Naive thymus-derived CD8-positive, alpha-beta T cell (primary cell): ENCODE results near the gene IPO13. TPM values are rescaled to one million over a fixed set of nuclear protein-coding genes. Genes with fewer than 3 reads are reported as not detected.

Source experiments
- ATAC-seq, 2 donors: fragments of 150-1000 bp; cut with Tn5 transposase in 1 of 2; sonication (Bioruptor Pico), chemical (Tn5 transposase) in 1 of 2; 1 replicate in 1 of 2; 2 replicates in 1 of 2; pipeline ENCODE4 v1.10.0; 2021; ENCODE audit warnings: mild to moderate bottlenecking in 2 of 2, moderate library complexity in 2 of 2
- POLR2A ChIA-PET: fragments of 350-600 bp; sonication (Branson Sonifier 250); formaldehyde crosslinking; loops from one replicate; lab custom pipeline; 2021; ENCODE audit warnings: antibody characterized with exemption; lab: Charles Lee
- DNase-seq, 10 donors: peaks; one replicate each; pipeline versions ENCODE4 v3.0.0 to v3.0.0-alpha.2; 2020 to 2022
- H3K27ac Mint-ChIP-seq, 10 donors: one replicate each; pipeline ENCODE4 v1.8.0; 2020 to 2022; ENCODE audit warnings: mild to moderate bottlenecking in 10 of 10, mixed read lengths in 10 of 10, moderate library complexity in 4 of 10, inconsistent platforms in 1 of 10
- H3K27me3 Mint-ChIP-seq, 5 donors: one replicate each; pipeline ENCODE4 v1.8.0; 2021 to 2022; ENCODE audit warnings: mixed read lengths in 5 of 5
- H3K36me3 Mint-ChIP-seq, 3 donors: one replicate each; pipeline ENCODE4 v1.8.0; 2020 to 2022; ENCODE audit warnings: mixed read lengths in 3 of 3, mild to moderate bottlenecking in 2 of 3, inconsistent platforms in 1 of 3
- H3K4me1 Mint-ChIP-seq, 4 donors: one replicate each; pipeline ENCODE4 v1.8.0; 2021 to 2022; ENCODE audit warnings: mixed read lengths in 4 of 4
- H3K4me3 Mint-ChIP-seq, 10 donors: one replicate each; pipeline ENCODE4 v1.8.0; 2020 to 2022; ENCODE audit warnings: mild to moderate bottlenecking in 10 of 10, mixed read lengths in 10 of 10, moderate library complexity in 6 of 10, inconsistent platforms in 1 of 10
- H3K9me3 Mint-ChIP-seq, 9 donors: one replicate each; pipeline ENCODE4 v1.8.0; 2020 to 2022; ENCODE audit warnings: mixed read lengths in 9 of 9, mild to moderate bottlenecking in 3 of 9, inconsistent platforms in 1 of 9, moderate library complexity in 1 of 9
- polyA plus RNA-seq, 3 donors: library from polyadenylated mRNA; unstranded; fragments of 300-500 nt; fragmentation: Illumina TruSeq; gene quantifications; one replicate each; pipeline ENCODE4 v1.2.3, GENCODE V29; 2021
- total RNA-seq, 8 experiments: library from RNA in 2 of 8; stranded (reverse) in 2 of 8; gene quantifications; one replicate each; pipeline ENCODE4 v1.2.3 and lab custom pipeline; 2021 to 2026

The IPO13 gene
- total and polyA plus RNA-seq, 5 experiments from 2014 or later, result 13.8 to 24.1 (median 14.5) TPM

DNA sequence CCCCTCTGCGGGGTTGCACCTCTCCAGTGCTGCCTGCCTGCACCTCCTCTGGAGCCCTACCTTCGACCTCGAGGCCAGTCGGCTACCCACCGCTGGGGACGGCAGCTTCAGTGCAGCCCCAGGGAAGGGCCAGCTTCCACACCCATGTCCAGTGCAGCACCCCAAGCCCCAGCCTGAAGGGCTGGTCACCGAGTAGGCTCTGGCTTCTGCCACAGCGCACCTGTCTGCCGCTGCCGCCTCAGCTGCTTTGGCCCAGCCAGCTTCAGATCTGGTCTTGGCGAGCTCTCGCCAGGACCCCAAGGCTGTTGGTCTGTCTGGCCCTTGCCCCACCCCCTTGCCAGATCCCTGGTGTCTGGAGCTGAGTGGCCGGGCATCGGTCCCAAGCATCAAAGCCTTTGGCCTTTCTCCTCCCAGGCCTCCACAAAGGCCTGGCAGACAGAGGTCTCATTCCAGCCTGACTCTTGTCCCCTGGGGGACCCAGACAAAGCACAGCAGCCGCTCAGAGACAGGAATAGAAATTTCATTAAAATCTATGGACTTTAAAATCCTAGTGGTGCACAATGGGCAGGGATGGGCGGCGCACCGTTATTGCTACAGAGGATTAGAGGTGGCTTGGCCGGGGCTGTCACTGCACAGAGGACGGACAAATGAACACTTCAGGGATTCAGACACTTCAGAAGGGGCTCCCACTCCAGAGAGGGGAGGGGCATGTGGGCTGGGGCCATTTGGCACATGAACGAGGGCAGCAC lies 49.4 kb downstream of the IPO13 start:
- DNase-seq (no peak), ATAC-seq (no peak)
- peaks cover 14 to 16% (median 15%) of the 10 kb centered on the region in 4 donors for H3K4me1 Mint-ChIP-seq
- no peak overlapping the region for H3K4me3 Mint-ChIP-seq
- no peaks in the 10 kb centered on the region for H3K9me3 Mint-ChIP-seq
- POLR2A ChIA-PET, result no interaction called here
- no peaks in the 10 kb centered on the region for H3K36me3 Mint-ChIP-seq
- peak overlapping the region in 1 of 10 donors; percentile 20 for H3K27ac Mint-ChIP-seq
- H3K27me3 Mint-ChIP-seq, result peaks cover 0 to 2% (median 0%) of the 10 kb centered on the region in 5 donors

DNA sequence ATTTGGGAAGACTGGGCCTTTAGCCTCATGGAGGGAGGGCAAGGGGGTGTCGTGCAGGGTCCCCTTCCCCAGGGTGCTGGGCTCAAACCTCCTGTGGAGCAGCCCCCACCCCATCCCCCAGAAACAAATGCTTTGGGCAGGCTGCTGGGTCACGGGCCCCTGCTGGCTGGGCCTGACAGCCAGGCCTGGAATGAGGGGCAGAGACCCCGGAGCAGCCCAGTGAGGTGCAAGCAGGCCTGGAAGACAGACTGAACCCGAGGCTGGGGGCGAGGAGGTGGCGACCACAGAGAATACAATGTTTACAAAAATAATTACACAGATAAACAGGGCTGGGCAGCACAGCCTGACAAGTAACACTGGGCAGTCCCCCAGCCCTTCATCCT lies 50.0 kb downstream of the IPO13 start:
- Mint-ChIP-seq H3K36me3 (no peaks in the 10 kb centered on the region), H3K4me3 (no peak overlapping the region), H3K4me1 (peaks cover 10 to 14% (median 12%) of the 10 kb centered on the region in 4 donors), H3K27me3 (peaks cover 0 to 2% (median 0%) of the 10 kb centered on the region in 5 donors), H3K27ac (no peak overlapping the region), H3K9me3 (no peaks in the 10 kb centered on the region)
- DNase-seq (no peak), ATAC-seq (no peak)
- POLR2A ChIA-PET, result no interaction called here

DNA sequence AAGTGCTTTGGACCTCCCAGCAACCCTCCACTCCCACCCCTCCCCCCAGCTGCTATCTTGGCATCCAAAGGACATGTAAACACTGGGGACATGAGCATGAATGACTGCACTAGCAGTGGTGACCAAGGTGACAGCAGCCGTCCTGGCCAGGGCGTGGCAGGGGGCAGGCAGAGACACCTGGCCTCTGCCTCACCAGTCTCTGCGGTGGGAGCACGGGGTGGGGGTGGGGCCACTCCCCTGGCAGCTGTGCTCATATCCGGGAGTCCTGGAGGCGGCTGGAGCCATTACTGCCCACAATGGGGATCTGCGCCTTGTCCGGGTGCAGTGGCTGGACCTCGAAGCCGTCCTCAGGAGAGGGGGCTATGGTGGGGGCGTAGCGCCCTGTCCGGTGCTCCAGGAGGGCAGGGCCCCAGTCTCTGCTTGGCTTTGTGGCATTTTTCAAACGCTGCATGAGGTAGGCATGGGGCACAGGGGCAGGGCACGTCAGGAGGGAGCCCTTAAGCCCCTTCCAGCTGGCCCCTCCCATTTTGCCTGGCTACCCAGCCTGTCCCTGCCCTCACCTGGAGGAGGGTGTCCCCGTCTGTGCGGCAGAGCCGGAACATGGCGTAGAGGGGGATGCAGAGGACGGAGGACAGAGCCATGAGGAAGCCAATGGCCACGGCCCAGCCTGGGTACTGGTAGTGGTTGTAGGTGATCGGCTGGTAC lies 50.7 kb downstream of the IPO13 start:
- Mint-ChIP-seq H3K4me3 (no peak overlapping the region), H3K27ac (no peak overlapping the region), H3K4me1 (peaks cover 4 to 9% (median 6%) of the 10 kb centered on the region in 4 donors), H3K27me3 (peaks cover 0 to 2% (median 0%) of the 10 kb centered on the region in 5 donors), H3K36me3 (no peaks in the 10 kb centered on the region), H3K9me3 (no peaks in the 10 kb centered on the region)
- ATAC-seq (no peak), DNase-seq (no peak)
- POLR2A ChIA-PET, result interaction anchor here (0.6 kb wide), 1 partner anchor 8 kb away, joined by 3 read pairs; no protein-coding TSS in a partner anchor

DNA sequence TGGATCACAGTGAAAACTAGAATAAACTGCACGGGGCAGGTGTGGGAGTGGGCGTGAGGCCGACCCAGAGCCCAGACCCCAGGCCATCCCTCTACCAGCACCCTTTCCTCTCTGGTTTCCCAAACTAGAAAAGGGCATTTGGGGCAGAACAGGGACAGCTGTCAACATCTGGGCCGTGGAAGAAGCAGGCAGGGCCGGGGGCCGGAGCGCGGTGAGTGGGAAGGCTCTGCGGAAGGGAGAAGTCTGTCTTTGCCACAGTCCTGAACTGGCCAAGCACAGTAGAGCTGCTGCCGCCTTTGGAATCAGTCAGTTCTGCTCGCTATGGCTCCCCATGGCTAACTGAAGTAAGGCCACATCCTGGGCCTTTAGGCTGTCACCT lies 51.2 kb downstream of the IPO13 start:
- Mint-ChIP-seq H3K4me1 (peaks cover 0 to 4% (median 3%) of the 10 kb centered on the region in 4 donors), H3K36me3 (no peaks in the 10 kb centered on the region), H3K9me3 (no peaks in the 10 kb centered on the region), H3K27me3 (peaks cover 0 to 2% (median 0%) of the 10 kb centered on the region in 5 donors), H3K4me3 (no peak overlapping the region), H3K27ac (no peak overlapping the region)
- POLR2A ChIA-PET, result no interaction called here
- ATAC-seq (no peak), DNase-seq (no peak)

DNA sequence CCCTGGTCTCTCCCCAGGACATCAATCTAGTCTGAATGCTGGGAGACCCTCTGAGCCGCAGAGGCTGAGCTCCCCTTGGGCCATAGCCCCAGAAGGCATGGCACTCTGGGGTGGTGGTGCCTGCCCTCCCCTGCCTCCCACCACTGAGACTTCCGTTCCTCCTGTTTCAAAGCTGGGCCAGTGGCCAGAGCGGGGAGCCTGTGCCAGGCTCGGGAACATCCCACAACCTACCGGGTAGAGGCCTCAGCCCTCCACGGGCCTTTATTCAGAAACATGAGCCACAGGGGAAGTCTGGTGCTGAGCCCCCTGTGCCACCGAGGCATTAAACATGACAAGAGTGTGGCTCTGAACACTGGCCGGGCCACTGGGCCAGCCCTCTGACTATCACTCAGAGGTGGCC lies 52.7 kb downstream of the IPO13 start:
- Mint-ChIP-seq H3K9me3 (no peaks in the 10 kb centered on the region), H3K4me3 (no peak overlapping the region), H3K27me3 (peaks cover 0 to 2% (median 0%) of the 10 kb centered on the region in 5 donors), H3K27ac (no peak overlapping the region), H3K36me3 (no peaks in the 10 kb centered on the region), H3K4me1 (peaks cover 0 to 4% (median 0%) of the 10 kb centered on the region in 4 donors)
- no peak for DNase-seq
- no peak for ATAC-seq
- POLR2A ChIA-PET, result interaction anchor here (1.2 kb wide), 1 partner anchor 24 kb away, joined by 9 read pairs; the partner anchor contains the start of gene ATP6V0B

DNA sequence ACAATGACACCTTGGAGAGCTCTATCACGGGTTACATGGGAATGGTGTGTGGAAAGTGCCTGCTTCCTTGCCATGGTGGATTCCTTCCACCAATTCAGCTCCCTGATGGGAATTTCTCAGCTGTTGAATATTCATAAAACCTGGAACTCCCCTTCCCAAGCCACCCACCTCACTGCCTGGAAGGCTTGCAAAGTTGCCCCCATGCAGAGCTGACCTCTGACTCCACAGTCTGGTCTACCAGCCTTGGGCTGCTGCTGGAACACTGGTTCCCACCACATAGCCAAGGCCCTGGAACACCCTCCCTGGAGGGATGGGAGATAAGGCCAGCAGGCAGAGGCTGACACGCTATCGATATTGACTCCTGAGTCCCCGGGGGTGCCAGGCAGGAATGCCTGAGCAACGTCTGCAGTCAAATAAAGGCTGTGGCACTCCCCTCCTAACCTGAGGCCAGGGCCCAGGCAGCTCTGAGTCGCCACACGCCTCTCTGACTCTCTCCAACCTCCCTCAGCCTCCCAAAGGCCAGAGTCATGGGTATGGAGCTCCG lies 53.4 kb downstream of the IPO13 start:
- DNase-seq, result no peak
- Mint-ChIP-seq H3K9me3 (no peaks in the 10 kb centered on the region), H3K4me1 (peaks cover 0 to 2% (median 0%) of the 10 kb centered on the region in 4 donors), H3K36me3 (no peaks in the 10 kb centered on the region), H3K27ac (no peak overlapping the region), H3K27me3 (peaks cover 0 to 2% (median 0%) of the 10 kb centered on the region in 5 donors), H3K4me3 (no peak overlapping the region)
- POLR2A ChIA-PET, result interaction anchor here (1.2 kb wide), 1 partner anchor 25 kb away, joined by 9 read pairs; the partner anchor contains the start of gene ATP6V0B
- no peak for ATAC-seq

DNA sequence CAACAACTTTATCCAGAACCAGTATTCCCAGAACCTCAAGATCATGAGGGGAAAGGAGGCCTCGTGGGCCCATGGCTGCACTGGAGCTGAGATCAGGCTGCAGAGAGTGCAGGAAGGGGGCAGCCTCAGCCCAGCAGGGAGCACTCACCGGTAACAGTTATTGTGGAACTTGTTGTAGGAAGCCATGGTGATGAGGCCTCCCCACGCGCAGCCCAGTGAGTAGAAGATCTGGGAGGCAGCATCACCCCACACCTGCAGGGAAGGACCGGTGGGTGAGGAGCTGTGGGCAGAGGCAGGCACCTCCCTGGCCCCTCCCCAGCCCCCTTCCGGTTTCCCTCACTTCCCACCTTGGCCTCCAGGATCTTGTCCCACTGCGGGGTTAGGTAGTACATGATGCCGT lies 55.4 kb downstream of the IPO13 start:
- no peak for DNase-seq
- Mint-ChIP-seq H3K36me3 (no peaks in the 10 kb centered on the region), H3K27me3 (no peaks in the 10 kb centered on the region), H3K4me3 (no peak overlapping the region), H3K27ac (peak overlapping the region in 1 of 10 donors; percentile 49), H3K9me3 (no peaks in the 10 kb centered on the region), H3K4me1 (peaks cover 0 to 2% (median 0%) of the 10 kb centered on the region in 4 donors)
- no peak for ATAC-seq
- POLR2A ChIA-PET, result no interaction called here

DNA sequence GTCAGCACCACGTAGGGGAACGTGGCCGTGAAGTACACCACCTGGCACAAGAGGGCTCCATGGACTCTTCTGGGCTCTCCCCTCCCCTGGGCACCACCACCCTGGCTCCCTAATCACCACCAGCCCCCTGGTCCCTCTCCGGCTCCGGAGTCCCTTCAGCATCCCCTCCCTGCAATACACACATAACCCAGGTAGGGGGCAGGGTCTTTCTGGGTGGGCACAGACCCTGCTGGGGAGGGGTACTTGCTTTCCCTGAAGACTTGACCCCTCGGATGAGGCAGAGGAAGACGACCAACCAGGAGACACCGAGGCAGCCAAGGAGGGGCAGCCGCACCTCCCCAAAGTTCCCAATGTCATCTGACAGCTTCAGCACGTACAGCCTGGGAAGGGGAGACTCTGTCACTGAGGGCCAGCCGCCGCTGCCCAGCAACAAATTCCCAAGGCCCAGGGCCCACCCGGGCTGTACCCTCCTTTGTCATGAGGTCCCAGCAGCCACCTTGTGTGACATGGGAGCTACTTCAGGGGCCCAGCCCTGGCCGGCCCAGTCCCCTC lies 55.9 kb downstream of the IPO13 start:
- Mint-ChIP-seq H3K36me3 (no peaks in the 10 kb centered on the region), H3K27ac (no peak overlapping the region), H3K4me1 (peaks cover 0 to 2% (median 0%) of the 10 kb centered on the region in 4 donors), H3K4me3 (no peak overlapping the region), H3K27me3 (no peaks in the 10 kb centered on the region), H3K9me3 (no peaks in the 10 kb centered on the region)
- POLR2A ChIA-PET, result no interaction called here
- ATAC-seq, result no peak
- DNase-seq, result no peak

DNA sequence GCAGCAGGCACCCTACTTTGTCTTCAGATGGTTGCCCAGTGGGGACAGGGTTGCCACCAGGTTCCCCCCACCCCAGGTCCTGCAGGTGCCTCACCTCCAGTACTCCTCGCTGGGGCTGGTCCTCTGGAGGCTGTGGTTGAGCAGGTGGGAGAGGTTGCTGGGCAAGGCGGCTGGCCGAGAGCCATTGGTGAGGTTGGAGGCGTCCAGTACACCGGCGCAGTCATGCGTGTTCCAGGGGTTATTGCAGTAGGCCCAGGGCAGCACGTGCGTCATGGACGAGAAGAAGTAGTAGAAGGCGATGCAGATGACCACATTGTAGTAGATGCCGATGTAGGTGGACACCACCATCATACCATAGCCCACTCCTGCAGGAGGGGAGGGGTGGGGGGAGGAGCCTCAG lies 61.5 kb downstream of the IPO13 start:
- Mint-ChIP-seq H3K4me3 (no peak overlapping the region), H3K36me3 (no peaks in the 10 kb centered on the region), H3K27me3 (no peaks in the 10 kb centered on the region), H3K4me1 (peaks cover 3 to 13% (median 8%) of the 10 kb centered on the region in 4 donors), H3K9me3 (no peaks in the 10 kb centered on the region), H3K27ac (peak overlapping the region in 1 of 10 donors; percentile 23)
- DNase-seq (no peak), ATAC-seq (no peak)
- POLR2A ChIA-PET, result no interaction called here

DNA sequence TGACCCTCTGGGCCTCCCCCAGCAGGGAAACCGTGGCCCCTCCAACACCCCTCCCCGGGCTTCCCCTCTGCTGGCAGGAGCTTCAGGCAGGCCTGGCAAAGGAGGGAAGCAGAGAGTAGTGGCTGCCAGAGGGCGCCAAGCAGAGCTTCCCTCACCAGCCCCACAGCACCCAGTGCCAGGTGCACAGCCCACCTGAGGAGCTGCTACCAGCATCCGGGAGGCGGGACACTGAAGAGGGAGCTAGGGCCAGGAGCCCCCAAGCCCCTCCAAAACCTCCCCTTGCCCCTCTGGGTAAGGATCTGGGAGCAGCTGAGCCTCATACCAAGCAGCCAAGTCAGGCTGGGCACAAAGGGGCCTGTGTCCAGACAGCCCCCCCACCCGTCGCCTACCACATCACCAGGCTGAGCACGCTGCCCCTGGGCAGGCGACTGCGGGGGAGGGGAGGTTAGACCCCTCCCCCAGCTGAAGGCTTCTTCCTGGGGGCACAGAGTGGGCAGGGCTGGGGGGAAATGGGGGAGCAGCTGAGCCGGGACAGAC lies 64.3 kb downstream of the IPO13 start:
- H3K4me1 Mint-ChIP-seq, result peaks cover 10 to 25% (median 17%) of the 10 kb centered on the region in 4 donors
- no peak overlapping the region for H3K4me3 Mint-ChIP-seq
- ATAC-seq (no peak), DNase-seq (no peak)
- no peak overlapping the region for H3K27ac Mint-ChIP-seq
- no peaks in the 10 kb centered on the region for H3K9me3 Mint-ChIP-seq
- POLR2A ChIA-PET, result no interaction called here
- H3K36me3 Mint-ChIP-seq, result no peaks in the 10 kb centered on the region
- no peaks in the 10 kb centered on the region for H3K27me3 Mint-ChIP-seq

DNA sequence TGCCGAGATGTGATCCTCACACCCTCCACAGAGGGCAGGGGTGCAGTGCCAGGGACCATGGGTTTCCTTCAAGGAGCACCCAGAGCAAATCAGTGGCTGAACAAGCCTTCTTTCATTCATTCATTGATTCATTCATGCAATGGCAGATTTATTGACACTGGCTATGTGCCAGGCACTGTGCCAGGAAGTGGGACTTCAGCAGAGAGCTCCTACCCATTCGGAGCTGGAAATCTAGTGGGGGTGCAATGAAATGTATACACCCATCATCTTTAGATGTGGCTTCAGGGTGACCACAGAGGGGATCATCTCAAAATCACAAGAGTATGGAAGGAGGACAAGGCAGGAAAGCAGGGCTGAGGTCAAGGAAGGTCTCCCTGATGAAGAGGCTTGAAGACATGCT lies 65.7 kb downstream of the IPO13 start:
- Mint-ChIP-seq H3K4me1 (peaks cover 10 to 25% (median 17%) of the 10 kb centered on the region in 4 donors), H3K27ac (peak overlapping the region in 1 of 10 donors; percentile 2), H3K4me3 (peak overlapping the region in 2 of 10 donors; percentile 2 to 10), H3K9me3 (no peaks in the 10 kb centered on the region), H3K27me3 (no peaks in the 10 kb centered on the region), H3K36me3 (no peaks in the 10 kb centered on the region)
- POLR2A ChIA-PET, result no interaction called here
- peak in 1 of 2 donors; percentile 25 for ATAC-seq
- no peak for DNase-seq

DNA sequence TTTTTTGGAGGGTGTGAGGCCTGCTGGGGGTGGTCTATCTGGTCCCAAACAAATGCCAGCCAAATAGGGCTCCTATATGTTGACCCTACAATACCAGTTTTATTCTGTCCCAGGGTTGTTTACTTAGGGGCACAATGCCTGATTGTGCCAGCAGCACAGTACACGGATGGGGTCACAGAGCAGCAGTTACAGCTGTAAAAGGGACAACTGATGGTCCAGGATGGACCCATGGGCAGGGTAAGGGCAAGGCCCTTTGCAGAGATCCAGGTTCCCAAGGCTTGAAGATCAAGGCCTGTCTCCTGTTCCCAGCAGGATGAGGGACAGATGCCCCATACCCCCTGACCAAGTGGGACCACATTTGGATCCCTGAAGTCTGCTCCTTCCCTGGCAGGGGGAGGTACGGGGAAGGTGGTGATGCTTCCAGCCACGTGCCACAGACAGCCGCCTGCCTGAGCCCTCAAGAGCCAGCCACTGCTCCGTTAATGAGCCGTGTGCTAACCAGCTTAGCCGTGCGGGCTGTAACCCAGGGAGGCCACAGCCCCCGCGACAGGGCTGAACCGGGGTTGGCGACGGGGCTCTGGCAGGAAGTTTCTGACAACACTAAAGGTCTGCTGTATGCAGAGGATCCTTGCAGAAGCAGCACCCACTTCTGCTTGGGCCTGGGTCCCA lies 66.3 kb downstream of the IPO13 start:
- H3K27ac Mint-ChIP-seq, result peak overlapping the region in 2 of 10 donors; percentile 23 to 59
- DNase-seq, result peak in 2 of 10 donors; percentile 11 to 28
- H3K4me3 Mint-ChIP-seq, result no peak overlapping the region
- H3K36me3 Mint-ChIP-seq, result no peaks in the 10 kb centered on the region
- peaks cover 10 to 25% (median 17%) of the 10 kb centered on the region in 4 donors for H3K4me1 Mint-ChIP-seq
- POLR2A ChIA-PET, result no interaction called here
- peak; percentile 54 to 77 for ATAC-seq
- H3K27me3 Mint-ChIP-seq, result no peaks in the 10 kb centered on the region
- H3K9me3 Mint-ChIP-seq, result no peaks in the 10 kb centered on the region
